Measurements from ENCODE around the gene FGFBP1.
"Not testable (repeated sequence)": the region's sequence is repeated elsewhere in the genome, so short reads cannot be mapped to it uniquely, and the experiment has no call there.

FGFBP1 gene

DNA sequence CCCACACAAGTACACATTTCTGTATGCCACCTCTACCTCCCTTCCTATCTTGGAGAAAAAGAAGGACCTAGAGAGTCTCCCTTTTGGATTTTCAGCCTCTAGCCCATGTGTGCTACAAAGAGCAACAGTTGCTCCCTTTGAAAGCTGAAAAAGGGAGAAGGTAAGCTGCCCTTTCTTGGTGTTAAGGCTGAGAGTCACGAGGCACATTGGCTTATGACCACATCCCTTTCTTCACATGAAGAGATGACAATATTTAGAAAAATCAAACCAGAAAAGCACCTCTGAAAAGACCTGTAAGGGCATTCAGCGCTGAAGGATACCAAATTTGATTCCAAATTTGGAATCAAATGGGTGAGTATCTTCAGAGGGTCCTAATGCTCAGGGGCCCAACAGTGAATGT lies 6.4 kb upstream of the FGFBP1 start:
- no peak for DNase-seq

DNA sequence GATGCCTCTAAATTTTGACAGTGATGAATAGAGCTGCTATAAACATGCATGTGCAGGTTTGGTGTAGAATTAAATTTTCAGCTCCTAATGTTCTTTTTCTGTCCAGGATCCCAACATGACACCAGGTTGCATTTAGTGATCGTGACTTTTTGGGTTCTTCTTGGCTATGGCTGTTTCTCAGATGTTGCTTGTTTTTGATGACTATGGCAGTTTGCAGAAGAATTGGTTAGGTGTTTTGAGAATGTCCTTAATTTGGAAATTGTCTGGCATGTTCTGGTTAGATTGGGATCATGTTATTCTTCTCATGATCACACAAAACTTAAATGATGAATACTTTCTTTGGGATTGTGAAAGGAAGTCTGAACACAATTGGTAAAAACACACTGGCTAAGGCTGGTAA lies 3.7 kb upstream of the FGFBP1 start:
- DNase-seq: no peak

DNA sequence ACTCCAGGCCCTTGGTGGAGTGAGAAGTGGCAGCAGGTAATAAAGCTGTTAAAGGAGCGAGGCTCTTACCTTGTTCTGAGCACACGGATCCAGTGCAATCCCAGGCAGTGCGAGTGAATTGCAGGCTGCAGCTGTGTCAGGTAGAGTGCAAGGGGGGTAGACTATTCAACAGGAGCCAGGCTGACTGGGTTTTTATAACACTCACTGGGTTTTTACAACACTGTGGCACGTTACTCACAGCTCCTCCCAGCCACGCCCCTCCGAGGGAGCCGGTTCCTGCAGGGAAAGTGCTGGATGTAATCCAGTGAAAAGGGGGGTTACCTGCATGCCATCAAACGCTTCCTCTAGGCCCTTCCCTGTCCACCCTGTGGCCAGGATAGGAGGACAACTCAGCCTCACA lies 358 bp downstream of the FGFBP1 start:
- DNase-seq: no peak

DNA sequence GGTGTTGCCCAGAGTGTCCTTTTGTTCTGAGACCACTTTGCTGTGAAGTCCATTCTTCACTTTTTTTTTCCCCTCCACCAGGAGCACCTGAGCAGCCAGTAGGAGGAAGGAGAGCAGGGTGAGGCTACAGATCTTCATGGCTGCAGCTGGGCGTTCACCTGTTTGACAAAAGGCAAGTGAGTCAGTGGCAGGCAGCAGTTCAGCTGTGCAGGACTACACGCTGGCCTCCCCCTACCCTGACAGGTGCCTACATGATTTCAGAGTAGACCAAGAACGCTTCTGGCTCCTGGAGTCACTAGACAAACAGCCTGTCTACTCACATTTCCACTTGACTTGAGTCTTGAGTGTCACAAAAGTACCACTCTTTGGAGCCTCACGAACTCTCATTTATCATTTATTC lies 2.0 kb downstream of the FGFBP1 start:
- DNase-seq: no peak

DNA sequence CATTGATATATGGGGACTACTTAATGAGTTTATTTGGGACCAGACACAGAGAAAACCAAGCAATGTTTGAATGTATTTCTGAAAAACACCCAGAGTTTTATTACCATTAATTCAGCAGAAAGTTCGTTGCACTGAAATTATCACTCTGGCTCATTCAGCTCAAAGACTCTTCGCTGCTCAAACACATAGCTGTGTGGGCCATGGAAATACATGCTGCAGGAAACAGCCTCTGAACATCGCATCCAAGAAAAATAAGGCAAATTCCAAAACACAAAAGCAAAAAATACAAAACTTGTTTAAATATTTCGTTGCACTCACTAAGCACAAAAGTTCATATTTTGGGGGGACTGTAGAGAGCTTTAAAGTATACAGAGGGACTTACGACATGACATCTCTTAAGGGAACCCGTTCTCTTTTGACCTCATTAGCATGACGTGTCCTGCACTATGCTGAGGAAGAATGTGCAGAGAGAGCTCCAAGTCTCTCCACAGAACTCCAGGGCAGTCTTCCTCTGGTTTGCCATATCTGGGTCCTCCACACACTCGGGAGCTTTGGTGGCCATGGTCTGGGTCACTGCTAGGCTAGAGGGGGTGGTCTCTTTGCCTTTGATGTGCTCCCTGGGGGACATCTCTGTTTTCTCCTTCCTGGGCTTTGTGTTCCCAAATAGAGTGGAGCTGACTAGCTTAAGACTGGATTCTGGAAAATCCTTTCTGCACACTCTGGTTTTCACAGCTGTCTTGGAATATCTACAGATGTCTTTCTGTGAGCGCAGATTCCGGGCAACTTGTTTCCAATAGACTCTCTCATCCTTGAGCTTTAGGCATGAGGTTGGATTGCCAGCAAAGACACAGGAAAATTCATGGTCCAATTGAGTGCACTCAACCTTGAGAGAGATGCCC lies 2.8 kb downstream of the FGFBP1 start:
- no peak for DNase-seq

DNA sequence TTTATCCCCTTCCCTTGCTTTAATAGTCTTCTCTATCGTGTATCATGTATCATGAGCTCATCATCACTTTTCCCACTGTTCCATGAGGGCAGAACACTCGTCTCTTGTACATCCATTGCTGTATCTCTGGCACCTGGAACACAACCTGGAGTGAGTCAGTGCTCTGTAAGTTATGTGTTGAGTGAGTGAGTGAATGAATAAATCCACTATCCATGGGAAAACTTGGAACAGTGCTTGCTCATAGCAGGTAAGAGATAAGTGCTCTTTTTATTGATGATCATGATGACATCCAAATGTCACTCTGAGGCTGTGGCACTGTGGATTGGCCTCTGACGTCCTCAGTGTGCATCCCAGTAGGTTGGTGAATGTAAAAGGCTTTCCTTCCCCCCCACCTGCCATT lies 4.3 kb downstream of the FGFBP1 start:
- no peak for DNase-seq

DNA sequence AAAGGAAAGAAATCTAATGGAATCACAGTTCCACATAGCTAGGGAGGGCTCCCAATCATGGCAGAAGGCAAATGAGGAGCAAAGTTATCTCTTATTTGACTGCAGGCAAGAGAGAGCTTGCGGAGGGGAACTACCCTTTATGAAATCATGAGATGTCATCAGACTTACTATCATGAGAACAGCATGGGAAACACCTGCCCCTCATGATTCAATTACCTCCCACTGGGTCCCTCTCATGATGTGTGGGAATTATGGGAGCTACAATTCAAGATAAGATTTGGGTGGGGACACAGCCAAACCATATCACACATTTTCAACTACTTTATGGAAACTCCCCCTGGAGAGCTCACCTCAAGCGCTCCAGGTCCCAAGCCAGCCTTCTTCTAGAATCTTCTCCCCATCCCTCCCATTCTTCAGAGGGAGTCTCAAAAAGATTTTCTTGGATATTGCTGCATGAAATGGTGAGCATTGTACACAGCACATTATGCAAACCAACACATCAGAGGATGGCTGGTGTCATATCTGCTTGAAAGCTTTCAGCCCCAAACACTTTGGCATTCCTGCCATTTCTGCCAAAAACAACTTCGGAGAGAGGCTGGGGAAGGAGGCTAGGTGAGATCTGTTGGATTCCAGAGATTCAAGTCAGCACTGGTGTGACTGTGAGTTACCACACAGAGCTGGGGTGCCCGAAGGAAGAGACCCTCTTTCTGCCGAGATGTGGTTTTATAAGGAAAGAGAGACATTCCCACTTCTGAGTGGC lies 6.9 kb downstream of the FGFBP1 start:
- no peak for DNase-seq

DNA sequence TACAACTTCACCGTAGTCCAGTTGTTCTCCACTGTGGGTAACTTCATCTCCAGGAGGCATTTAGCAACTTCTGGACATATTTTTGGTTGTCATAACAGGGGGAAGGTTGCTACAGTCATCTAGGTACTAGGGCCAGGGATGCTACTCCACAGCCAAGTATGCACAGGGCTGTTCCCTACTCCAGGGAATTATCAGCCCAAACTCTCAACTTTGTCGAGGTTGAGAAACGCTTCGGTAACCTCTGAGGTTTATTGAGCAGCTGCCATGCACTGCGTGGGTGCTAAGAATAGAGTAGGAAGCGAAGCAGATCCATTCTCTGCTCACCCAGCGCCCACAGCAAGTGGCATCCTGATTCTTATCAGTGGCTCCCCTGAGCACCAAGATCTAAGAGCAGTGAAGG lies 8.2 kb downstream of the FGFBP1 start:
- no peak for DNase-seq

DNA sequence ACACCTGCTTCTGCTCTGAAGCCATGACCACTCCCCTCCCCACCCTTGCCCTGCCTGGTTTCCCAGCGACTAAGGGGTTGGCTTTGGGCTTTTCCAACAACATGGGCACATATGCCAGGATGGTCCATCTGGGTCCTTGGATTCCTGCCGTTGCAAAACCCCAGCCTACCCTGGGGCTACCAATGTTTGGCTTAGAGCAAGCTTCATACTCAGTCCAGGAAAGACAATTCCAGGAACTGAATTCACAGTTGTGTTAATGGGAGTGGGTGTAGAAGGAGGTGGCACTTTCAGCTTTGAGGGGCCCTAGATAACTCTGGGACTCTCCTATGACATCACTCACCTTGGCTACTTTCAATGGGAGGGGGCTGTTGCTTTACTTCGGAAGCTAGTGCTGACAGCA lies 9.0 kb downstream of the FGFBP1 start:
- no peak for DNase-seq

DNA sequence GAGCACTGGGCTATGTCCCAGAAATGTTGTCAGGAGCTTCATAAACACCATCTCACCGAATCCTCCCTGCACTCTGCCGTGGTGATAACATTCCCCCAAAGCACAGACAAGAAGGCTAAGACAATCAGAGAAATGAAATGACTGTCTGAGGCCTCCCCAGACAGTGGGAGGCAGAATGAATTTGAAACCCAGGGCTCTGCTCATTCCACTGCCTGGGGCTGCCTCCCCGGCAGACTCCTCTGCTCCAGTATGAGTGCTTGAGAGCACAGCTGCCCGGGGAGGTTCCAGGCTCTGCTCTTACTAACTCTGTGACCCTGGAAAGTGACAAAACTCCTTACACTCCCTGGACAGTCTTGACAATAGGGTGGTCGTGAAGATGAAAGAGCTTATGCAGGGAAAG lies 9.7 kb downstream of the FGFBP1 start:
- DNase-seq: no peak

DNA sequence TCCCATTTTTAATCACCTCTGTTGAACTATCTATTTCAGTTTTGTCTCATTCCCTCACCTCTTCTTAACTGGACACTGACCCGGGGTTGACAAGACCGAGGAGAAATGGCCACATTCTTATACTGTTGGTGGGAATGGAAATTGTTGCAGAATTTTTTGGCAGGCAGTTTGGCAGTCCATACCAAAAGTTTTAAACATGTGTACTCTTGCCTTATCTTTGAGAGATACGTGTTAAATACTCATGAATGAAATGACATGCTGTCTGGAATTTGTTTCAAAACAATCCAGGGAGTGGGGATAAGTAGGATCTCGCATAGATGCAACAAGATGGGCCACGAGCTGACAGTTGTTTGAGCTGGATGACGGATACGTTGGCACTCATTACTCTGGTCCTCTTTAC lies 12.1 kb downstream of the FGFBP1 start:
- no peak for DNase-seq

DNA sequence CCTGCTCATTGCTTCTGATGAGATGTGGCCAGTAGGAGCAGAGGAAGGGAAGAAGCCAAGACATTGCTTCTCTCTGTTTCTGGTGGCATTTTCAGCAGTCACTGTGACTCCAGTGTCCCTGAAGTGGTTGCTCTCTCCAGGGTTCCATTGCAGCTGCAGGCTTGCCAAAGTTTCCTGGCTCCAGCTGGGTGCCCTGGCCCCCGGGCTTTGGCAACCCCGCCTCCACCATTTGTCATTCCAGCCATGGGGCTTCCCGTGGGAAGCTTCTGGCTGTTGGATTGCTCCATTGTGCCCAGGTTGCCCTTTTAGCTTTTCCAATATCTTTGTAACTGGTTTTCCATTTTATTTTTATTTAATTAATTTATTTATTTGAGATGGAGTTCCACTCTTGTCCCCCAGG lies 12.7 kb downstream of the FGFBP1 start:
- no peak for DNase-seq

DNA sequence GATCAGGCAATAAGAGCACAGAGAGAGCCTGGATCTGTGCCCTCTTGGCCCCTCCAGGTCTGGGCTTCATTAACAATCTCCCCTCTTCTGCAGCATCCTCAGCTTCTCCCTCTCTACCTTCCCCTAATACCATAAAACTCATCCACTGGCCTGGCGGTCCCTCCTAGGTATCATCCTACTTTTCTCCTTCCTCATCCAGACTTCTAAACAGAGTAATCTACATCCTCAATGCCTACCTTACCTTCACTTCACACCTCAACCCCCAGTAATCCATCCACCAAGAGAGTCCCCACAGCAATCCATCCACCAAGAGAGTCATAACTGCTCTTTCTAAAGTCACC lies 17.0 kb downstream of the FGFBP1 start:
- no peak for DNase-seq

DNA sequence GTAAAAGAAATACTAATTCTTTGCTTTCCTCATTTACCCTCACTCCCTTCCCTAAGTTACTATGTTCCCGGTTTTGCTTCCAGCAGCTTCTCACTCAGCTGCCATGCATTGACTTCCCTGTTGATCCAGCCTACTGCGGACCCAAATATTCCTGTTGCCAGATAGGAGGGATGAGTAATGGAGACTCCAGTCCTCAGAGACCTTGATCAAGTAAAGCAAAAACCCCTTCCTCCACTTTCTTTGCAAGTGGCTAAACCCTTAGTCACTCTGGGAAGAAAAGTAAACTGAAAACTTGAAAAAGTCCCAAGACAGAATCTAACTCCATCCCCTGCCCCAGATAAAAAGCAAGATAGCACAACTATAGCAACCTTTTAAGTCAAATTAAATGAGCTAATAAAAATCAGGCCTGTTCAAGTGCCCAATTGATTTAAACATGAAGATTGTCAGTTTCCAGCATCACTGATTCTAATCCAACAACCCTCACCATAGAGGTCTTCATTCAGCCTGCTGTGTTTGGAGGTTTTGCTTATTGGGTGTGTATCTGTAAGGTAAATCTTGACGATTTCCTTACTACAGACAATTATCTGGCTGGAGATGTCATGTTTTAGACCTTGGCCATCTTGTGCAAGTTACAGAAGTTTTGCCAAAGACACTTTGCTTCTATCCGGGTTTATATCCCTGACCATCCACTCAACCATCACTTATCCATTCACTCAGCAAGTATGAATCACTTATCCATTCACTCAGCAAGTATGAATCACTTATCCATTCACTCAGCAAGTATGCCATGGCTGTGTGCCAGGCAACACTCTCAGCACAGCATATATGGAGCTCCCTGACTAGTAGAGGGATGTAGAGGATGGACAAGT lies 17.6 kb downstream of the FGFBP1 start:
- DNase-seq: no peak

DNA sequence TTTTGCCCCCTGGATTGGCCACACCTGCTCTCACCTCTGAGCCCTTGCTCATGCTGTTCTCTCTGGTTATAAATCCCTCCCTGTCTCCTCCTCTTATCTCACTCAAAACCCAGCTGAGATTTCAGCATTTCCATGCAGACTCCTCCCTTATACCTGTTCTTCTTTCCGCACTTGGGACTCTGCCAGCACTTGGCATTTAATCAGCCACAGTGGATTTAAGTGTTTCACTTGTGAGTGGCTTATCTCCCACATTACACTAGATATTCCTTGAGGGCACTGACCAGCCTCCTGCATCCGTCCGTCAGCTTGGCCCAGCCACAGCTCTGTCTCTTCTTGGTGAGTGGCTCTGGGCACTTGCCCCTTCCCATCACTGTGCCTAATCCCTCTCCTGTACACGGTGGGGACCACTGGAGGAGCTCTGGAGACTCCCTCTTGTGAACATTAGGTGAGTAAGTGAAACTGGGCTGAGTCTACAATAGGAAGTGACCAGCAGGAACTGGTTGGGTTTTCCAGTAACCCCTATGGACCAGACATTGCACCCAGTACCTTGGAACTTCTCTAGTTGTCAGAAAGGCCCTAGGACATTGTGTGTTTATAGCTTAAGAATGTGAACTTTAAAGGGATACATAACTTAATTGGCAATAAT lies 19.9 kb downstream of the FGFBP1 start:
- no peak for DNase-seq

DNA sequence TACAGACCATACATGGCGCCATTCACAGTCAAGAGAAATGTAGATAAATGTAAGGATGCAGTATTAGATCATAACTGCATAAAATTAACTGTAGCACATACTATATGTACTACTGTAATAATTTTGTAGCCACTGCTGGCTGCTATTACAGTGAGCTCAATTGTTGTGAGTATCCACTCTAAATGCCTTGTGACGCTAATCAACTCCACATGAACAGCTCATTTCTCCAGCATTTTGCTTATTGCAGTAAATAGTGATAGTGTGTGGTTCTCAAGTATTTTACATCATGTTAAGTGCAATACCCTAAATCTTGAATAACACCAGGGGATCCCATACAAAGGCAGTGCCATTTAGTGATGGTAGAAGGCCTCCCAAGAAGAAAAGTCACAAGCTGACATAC lies 21.2 kb downstream of the FGFBP1 start:
- no peak for DNase-seq

DNA sequence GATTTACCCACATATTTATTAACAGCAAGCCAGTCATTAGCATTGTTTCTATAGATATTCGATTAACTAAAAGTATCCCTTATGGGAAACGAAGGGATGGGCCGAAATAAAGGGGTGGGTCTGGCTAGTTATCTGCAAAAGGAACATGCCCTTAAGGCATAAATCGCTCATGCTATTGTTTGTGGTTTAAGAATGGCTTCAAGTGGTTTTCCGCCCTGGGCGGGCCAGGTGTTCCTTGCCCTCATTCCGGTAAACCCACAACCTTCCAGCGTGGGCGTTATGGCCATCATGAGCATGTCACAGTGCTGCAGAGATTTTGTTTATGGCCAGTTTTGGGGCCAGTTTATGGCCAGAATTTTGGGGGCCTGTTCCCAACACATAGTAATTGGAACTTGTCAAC lies 22.2 kb downstream of the FGFBP1 start:
- DNase-seq: not testable (repeated sequence)

DNA sequence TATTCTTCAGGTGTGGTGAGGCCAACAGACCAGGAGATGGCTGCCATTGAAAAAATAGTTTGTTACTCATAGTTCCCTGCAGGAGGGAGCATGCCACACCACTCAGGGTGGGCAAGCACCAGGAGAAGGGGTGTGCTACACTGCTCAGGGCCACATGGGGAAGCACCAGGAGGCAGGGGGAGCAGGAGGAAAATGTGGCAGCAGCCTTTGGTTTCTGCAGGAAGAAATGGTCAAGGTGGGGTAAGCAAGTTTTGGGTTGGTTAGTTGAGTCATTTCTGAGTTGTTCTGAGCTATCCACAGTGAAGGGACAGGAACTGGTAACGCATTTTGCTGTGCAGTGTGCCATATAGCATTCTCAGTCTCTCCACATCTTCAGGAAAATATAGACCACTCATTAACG lies 23.8 kb downstream of the FGFBP1 start:
- DNase-seq: no peak

DNA sequence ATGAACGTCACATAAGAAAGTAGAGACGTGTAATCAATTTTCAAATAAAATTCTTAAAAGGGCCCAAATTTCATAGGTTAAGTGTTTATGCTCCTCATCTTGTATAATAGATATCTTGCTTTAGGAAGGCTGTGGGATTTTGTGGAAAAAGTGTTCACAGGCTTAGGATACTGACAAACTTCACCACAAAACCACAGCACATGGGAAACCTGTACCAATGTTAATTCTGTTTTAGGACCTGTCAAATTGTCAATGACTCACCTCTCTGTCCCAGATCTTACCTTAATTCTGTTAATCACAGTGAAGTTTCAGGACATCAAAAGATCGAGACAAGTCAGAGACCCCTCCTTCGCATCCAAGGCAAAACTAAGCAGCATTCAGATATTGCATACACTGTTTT lies 24.2 kb downstream of the FGFBP1 start:
- DNase-seq: no peak

DNA sequence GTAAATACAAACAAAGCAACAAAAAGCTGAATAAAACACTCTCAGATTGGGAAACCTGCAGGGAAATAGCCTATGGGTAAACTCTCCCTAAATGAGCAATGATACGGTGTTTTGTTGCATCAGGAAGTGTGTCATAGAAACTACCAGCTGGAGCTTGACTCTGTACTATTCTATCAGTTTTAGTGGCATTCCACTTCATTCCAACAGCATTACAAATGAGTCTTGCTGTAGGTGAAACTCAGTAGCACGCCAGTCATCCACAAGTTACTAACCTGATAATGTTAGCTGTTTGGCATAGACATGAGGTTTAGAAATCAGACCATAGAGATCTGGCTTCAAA lies 24.9 kb downstream of the FGFBP1 start:
- DNase-seq: no peak

DNA sequence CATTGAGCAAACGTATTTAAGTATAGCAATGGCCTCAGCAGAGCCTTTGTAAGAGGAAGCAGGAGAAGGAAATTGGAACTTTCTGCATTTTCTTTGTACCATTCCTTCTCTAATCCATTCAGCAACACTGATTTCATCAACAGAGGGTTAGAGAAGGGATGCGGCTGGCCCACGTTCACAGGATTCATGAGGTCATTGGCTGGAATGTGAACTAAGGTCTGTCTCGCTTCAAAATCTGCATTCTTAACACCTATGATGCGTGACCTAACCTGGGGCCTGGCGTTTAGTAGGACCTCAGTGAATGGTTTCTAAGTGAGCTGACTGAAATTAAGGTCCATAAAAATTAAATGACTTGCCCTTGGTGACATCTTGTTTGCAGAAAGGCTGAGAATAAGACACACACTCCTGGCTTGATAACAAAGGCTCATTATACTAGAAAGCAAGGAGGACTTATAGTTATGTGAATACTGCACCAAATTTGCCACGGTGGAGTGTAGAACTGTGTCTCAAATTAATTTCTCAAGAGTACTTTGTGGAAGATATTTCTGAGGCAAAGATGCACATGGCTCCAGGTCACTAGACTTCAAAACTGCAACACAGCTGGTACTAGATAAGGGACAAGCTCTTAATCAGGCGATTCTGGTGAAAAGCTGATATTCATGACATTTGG lies 25.4 kb downstream of the FGFBP1 start:
- DNase-seq: no peak

DNA sequence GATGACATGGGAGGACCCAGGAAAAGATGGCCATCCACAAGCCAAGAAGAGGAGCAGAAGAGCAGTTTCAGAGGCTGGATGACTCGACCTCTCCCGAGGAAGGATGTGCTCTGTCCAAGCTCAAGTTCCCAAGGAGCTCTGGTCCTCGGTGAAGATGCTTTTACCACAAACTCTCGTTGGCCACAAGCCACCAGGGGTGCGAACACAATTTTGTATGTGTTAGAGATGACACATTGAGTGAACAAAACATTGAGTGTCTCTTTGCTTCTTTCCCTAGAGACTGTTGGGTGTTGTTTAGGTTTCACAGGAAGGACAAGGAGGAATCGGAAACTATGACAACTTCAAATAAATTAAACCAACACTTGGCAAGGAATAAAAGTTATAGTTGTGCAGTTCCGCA lies 26.3 kb downstream of the FGFBP1 start:
- DNase-seq: no peak
